ENCODE results near the gene C19orf12.
"Not testable (repeated sequence)": the region's sequence is repeated elsewhere in the genome, so short reads cannot be mapped to it uniquely, and the experiment has no call there.

The C19orf12 gene

GRCh38 chr19:29727906-29728305 is 12.8 kb upstream of the C19orf12 start:
- no peak for DNase-seq

- DNase-seq, result no peak
These were observed 9.7 kb upstream of the C19orf12 start for GRCh38 chr19:29724746-29725145.

- no peak for DNase-seq
These were observed 9.1 kb upstream of the C19orf12 start for GRCh38 chr19:29724102-29724641.

- no peak for DNase-seq
These were observed 2.0 kb upstream of the C19orf12 start for GRCh38 chr19:29717051-29717450.

GRCh38 chr19:29715701-29716581 is 880 bp upstream of the C19orf12 start:
- DNase-seq, result no peak

GRCh38 chr19:29714371-29714952 is 599 bp downstream of the C19orf12 start:
- DNase-seq, result no peak

- DNase-seq, result no peak
These were observed 2.1 kb downstream of the C19orf12 start for GRCh38 chr19:29712744-29713516.

- DNase-seq, result no peak
These were observed 3.4 kb downstream of the C19orf12 start for GRCh38 chr19:29711584-29712132.

- DNase-seq, result not testable (repeated sequence)
These were observed 5.6 kb downstream of the C19orf12 start for GRCh38 chr19:29709440-29709798.

- DNase-seq, result no peak
These were observed 6.3 kb downstream of the C19orf12 start for GRCh38 chr19:29708554-29709439.

GRCh38 chr19:29706635-29707034 is 8.4 kb downstream of the C19orf12 start:
- DNase-seq, result no peak

GRCh38 chr19:29705706-29706105 is 9.4 kb downstream of the C19orf12 start:
- DNase-seq, result no peak

GRCh38 chr19:29704562-29705558 is 10.2 kb downstream of the C19orf12 start:
- DNase-seq, result no peak

- DNase-seq, result no peak
These were observed 12.1 kb downstream of the C19orf12 start for GRCh38 chr19:29702963-29703320.

- DNase-seq, result no peak
These were observed 12.7 kb downstream of the C19orf12 start for GRCh38 chr19:29702161-29702962.

- no peak for DNase-seq
These were observed 14.6 kb downstream of the C19orf12 start for GRCh38 chr19:29700498-29700897.

GRCh38 chr19:29699861-29700260 is 15.2 kb downstream of the C19orf12 start:
- no peak for DNase-seq

GRCh38 chr19:29697523-29698261 is 17.4 kb downstream of the C19orf12 start:
- DNase-seq, result no peak

- no peak for DNase-seq
These were observed 18.6 kb downstream of the C19orf12 start for GRCh38 chr19:29696565-29696846.
